Measurements from ENCODE around the gene P2RX7. TPM values are rescaled to one million over a fixed set of nuclear protein-coding genes. Genes with fewer than 3 reads are reported as not detected.

The P2RX7 gene
- total RNA-seq, 1 experiment from 2014 or later: 1.6 TPM

GRCh38 chr12:121172145-121172544, 39.5 kb downstream of the P2RX7 start:
- BruUV-seq (replicated peaks): no TSS peak
- H3K4me3 ChIP-seq (ENCODE audit: low read length): no peak overlapping the region
- no peaks in the 10 kb centered on the region for H4K20me1 ChIP-seq (ENCODE audit: low read length)
- H3K9ac ChIP-seq (ENCODE audit: low read length): no peak overlapping the region
- TF ChIP-seq CTCF (conservative IDR thresholded peaks at IDR 0.05; ENCODE audit: low read depth, low read length) (no peak), EZH2 (IDR thresholded peaks at IDR 0.05; ENCODE audit: low read length, unreplicated experiment) (no peak), EZH2phosphoT487 (IDR thresholded peaks at IDR 0.05; ENCODE audit: borderline replicate concordance, low read length) (no peak)
- no peak for ATAC-seq
- no peak for DNase-seq
- intact Hi-C loops (cut with micrococcal nuclease): no loop called here
- H3K9me3 ChIP-seq (ENCODE audit: low read length): no peaks in the 10 kb centered on the region
- no peaks in the 10 kb centered on the region for H3K36me3 ChIP-seq (ENCODE audit: low read depth, low read length)
- no peak overlapping the region for H3K4me2 ChIP-seq (ENCODE audit: low read length)
- H2AFZ ChIP-seq (ENCODE audit: low read length): no peak overlapping the region
- no peaks in the 10 kb centered on the region for H3F3A ChIP-seq (ENCODE audit: low read length, unreplicated experiment)
- POLR2A ChIA-PET (ENCODE audit: unreplicated experiment): no interaction called here
- no peaks in the 10 kb centered on the region; the same call in 1 of the 2 replicates for H3K4me1 ChIP-seq (ENCODE audit: insufficient read depth, low read length)
- CTCF ChIA-PET: no interaction called here
- H3K27ac ChIP-seq (ENCODE audit: low read length): no peak overlapping the region
- H3K27me3 ChIP-seq (ENCODE audit: low read length): no peaks in the 10 kb centered on the region
- no peaks in the 10 kb centered on the region for H3K79me2 ChIP-seq (ENCODE audit: low read length)
- no peaks in the 10 kb centered on the region for H3K9me2 ChIP-seq (replicated peaks; ENCODE audit: low read length)

- no peak for DNase-seq
- H3F3A ChIP-seq (ENCODE audit: low read length, unreplicated experiment): no peaks in the 10 kb centered on the region
- H3K27ac ChIP-seq (ENCODE audit: low read length): no peak overlapping the region
- H3K4me3 ChIP-seq (ENCODE audit: low read length): no peak overlapping the region
- no peak for ATAC-seq
- TF ChIP-seq EZH2 (IDR thresholded peaks at IDR 0.05; ENCODE audit: low read length, unreplicated experiment): no peak
- TF ChIP-seq CTCF (conservative IDR thresholded peaks at IDR 0.05; ENCODE audit: low read depth, low read length): no peak
- TF ChIP-seq EZH2phosphoT487 (IDR thresholded peaks at IDR 0.05; ENCODE audit: borderline replicate concordance, low read length): no peak
- intact Hi-C loops (cut with micrococcal nuclease): no loop called here
- no peak overlapping the region for H3K9ac ChIP-seq (ENCODE audit: low read length)
- no peaks in the 10 kb centered on the region for H4K20me1 ChIP-seq (ENCODE audit: low read length)
- CTCF ChIA-PET: no interaction called here
- no peaks in the 10 kb centered on the region for H3K79me2 ChIP-seq (ENCODE audit: low read length)
- no peaks in the 10 kb centered on the region for H3K36me3 ChIP-seq (ENCODE audit: low read depth, low read length)
- H3K27me3 ChIP-seq (ENCODE audit: low read length): no peaks in the 10 kb centered on the region
- H3K9me2 ChIP-seq (replicated peaks; ENCODE audit: low read length): no peaks in the 10 kb centered on the region
- POLR2A ChIA-PET (ENCODE audit: unreplicated experiment): no interaction called here
- H2AFZ ChIP-seq (ENCODE audit: low read length): no peak overlapping the region
- BruUV-seq (replicated peaks): no TSS peak
- H3K9me3 ChIP-seq (ENCODE audit: low read length): no peaks in the 10 kb centered on the region
- no peaks in the 10 kb centered on the region; the same call in 1 of the 2 replicates for H3K4me1 ChIP-seq (ENCODE audit: insufficient read depth, low read length)
- no peak overlapping the region for H3K4me2 ChIP-seq (ENCODE audit: low read length)
These were observed 42.9 kb downstream of the P2RX7 start for GRCh38 chr12:121175383-121176119.

GRCh38 chr12:121176826-121177529, 44.3 kb downstream of the P2RX7 start:
- peaks cover under 1% of the 10 kb centered on the region; the same call in 1 of the 2 replicates for H3K36me3 ChIP-seq (ENCODE audit: low read depth, low read length)
- POLR2A ChIA-PET (ENCODE audit: unreplicated experiment): no interaction called here
- DNase-seq (no peak), ATAC-seq (no peak)
- no peaks in the 10 kb centered on the region for H3K79me2 ChIP-seq (ENCODE audit: low read length)
- no peaks in the 10 kb centered on the region for H3K4me1 ChIP-seq (ENCODE audit: insufficient read depth, low read length)
- no peak overlapping the region for H3K4me2 ChIP-seq (ENCODE audit: low read length)
- no peaks in the 10 kb centered on the region for H4K20me1 ChIP-seq (ENCODE audit: low read length)
- TF ChIP-seq EZH2 (IDR thresholded peaks at IDR 0.05; ENCODE audit: low read length, unreplicated experiment): no peak
- no peak for TF ChIP-seq EZH2phosphoT487 (IDR thresholded peaks at IDR 0.05; ENCODE audit: borderline replicate concordance, low read length)
- TF ChIP-seq CTCF (conservative IDR thresholded peaks at IDR 0.05; ENCODE audit: low read depth, low read length): no peak
- no peak overlapping the region for H3K9ac ChIP-seq (ENCODE audit: low read length)
- no peaks in the 10 kb centered on the region for H3F3A ChIP-seq (ENCODE audit: low read length, unreplicated experiment)
- no peak overlapping the region for H3K4me3 ChIP-seq (ENCODE audit: low read length)
- intact Hi-C loops (cut with micrococcal nuclease): no loop called here
- H3K9me3 ChIP-seq (ENCODE audit: low read length): peaks cover 3% of the 10 kb centered on the region; the same call in 1 of the 2 replicates
- no TSS peak for BruUV-seq (replicated peaks)
- H2AFZ ChIP-seq (ENCODE audit: low read length): no peak overlapping the region
- H3K27me3 ChIP-seq (ENCODE audit: low read length): no peaks in the 10 kb centered on the region
- CTCF ChIA-PET: no interaction called here
- H3K27ac ChIP-seq (ENCODE audit: low read length): no peak overlapping the region
- H3K9me2 ChIP-seq (replicated peaks; ENCODE audit: low read length): no peaks in the 10 kb centered on the region

Data from PC-3 (cell line).